Adipocyte (in vitro differentiated cells): ENCODE data around the gene CCDC197.

Experiments
- DNase-seq: peaks from one replicate; pipeline ENCODE4 v3.0.0-alpha.2; 2015; ENCODE audit warnings: low read depth
- H3K27me3 ChIP-seq: replicated peaks from 2 replicates; pipeline ENCODE4 v1.7.0; 2013; ENCODE audit warnings: mild to moderate bottlenecking, low read length, moderate library complexity; ENCODE audit not compliant: control insufficient read depth, insufficient read depth
- H3K36me3 ChIP-seq: 2 replicates; pipeline ENCODE4 v1.7.0; 2013; ENCODE audit warnings: low read length, mild to moderate bottlenecking, moderate library complexity; ENCODE audit not compliant: control insufficient read depth, insufficient read depth, severe bottlenecking
- H3K4me1 ChIP-seq: 2 replicates; pipeline ENCODE4 v1.7.0; 2013; ENCODE audit warnings: mild to moderate bottlenecking, low read length, moderate library complexity; ENCODE audit not compliant: control insufficient read depth, insufficient read depth
- H3K4me3 ChIP-seq: 2 replicates; pipeline ENCODE4 v1.7.0; 2013; ENCODE audit warnings: mild to moderate bottlenecking, low read length, moderate library complexity
- H3K9ac ChIP-seq: 2 replicates; pipeline ENCODE4 v1.7.0; 2013; ENCODE audit warnings: mild to moderate bottlenecking, low read length, moderate library complexity
- H3K9me3 ChIP-seq: 2 replicates; pipeline ENCODE4 v1.7.0; 2013; ENCODE audit warnings: mild to moderate bottlenecking, low read length, moderate library complexity; ENCODE audit not compliant: control insufficient read depth

CCDC197 gene

DNA sequence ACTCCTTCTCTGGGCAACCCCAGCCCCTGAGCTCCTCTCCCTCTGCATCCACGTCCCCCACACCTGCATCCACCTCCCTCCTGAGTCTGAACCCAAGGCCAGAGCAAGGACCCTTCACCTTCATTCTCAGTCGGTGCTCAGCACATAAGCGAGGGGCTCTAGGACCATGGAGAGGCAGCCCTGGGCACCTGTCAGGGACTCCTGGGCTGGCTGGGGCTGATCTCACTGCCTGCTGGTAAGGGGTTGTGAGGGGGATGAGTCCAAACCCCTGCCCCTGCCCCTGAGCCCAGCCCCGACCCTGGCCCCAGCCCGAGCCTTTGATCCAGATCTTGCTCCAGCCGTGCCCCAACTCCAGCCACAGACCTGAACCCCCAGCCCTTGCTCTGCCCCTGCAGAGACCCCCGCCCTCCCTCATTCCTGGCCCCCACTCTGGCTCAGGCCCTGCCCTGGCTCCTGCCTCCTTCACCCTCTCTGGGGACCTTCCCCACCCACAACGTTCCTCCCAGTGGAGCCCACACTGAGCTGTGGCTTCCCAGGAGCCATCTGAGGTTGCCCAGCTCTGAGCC lies 888 bp upstream of the CCDC197 start:
- Histone ChIP-seq H3K9ac (no peak overlapping the region), H3K36me3 (no peaks in the 10 kb centered on the region), H3K27me3 (peaks cover 29% of the 10 kb centered on the region), H3K4me3 (no peak overlapping the region), H3K9me3 (no peaks in the 10 kb centered on the region), H3K4me1 (peaks cover 4% of the 10 kb centered on the region)
- DNase-seq, result no peak

DNA sequence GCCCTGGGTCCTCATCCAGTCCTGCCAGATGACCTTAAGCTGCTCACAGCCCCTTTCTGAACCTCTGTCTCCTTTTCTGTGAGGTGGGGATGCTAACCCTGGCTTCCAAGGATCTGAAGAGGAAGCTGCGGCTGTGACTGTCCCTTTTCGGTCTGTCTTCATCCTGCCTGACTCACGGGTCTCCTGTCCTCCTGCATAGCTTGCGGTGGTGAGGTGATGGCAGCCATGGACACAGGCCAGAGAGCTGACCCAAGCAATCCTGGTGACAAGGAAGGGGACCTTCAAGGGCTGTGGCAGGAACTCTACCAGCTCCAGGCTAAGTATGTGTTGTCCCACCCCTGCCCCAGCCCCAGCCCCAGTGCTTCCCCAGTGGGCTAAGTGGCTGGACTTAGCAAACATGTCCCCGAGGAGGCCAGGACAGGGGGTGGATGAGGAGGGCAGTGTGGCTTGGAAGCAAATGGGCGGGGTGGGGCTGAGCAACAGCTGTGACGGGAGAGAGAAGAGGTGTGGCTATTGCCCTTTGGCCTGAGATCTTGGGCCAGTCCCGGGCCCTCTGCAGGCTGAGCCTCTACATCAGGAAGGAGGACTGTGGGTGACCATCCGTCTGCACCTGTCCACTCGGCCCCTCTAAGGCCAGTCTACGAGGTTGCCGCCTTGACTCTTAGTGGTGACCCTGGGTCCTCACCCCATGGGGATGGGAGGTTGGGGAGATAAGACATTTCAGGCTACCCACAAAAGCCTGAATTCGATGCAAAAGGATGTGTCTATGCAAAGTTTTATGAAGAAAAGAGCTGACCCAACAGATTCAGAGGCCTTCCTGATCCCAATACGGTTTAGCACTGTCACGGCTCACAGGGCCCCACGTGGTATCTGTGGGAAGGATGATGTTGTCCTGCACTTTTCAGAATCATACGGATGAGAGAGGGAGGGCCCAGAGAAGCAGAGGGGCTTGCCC lies 1.1 kb downstream of the CCDC197 start:
- H3K9ac ChIP-seq, result no peak overlapping the region
- no peaks in the 10 kb centered on the region for H3K9me3 ChIP-seq
- no peak overlapping the region for H3K4me3 ChIP-seq
- H3K27me3 ChIP-seq, result peaks cover 37% of the 10 kb centered on the region
- H3K36me3 ChIP-seq, result no peaks in the 10 kb centered on the region
- no peak for DNase-seq
- H3K4me1 ChIP-seq, result peaks cover 4% of the 10 kb centered on the region

DNA sequence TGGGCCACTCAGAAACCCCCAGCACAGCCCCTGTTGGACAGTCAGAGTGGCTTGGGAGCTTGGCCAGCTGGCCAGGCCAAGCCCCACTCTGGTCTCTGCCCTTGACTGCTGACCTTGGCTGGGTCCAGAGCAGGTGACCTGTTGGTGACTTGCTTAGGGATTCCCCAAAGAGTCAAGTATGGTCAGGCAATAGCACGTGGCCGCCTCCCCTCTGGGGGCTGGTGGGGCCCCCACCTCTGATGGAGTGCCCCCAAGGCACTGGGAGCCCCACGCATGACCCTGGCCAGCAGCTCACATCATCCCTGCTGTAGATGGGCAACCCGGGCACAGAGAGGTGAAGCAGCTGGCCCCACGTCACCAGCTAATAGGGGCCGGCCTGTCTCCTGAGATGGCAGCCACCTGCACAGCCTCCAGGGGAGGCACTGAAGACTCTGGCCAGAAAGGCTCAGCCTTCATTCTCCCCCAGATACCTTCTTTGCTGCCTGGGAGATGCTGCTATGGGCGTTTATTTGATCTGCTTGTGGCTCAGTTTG lies 1.8 kb downstream of the CCDC197 start:
- Histone ChIP-seq H3K27me3 (peaks cover 42% of the 10 kb centered on the region), H3K4me1 (peaks cover 4% of the 10 kb centered on the region), H3K36me3 (no peaks in the 10 kb centered on the region), H3K9ac (no peak overlapping the region), H3K4me3 (no peak overlapping the region), H3K9me3 (no peaks in the 10 kb centered on the region)
- DNase-seq, result no peak

DNA sequence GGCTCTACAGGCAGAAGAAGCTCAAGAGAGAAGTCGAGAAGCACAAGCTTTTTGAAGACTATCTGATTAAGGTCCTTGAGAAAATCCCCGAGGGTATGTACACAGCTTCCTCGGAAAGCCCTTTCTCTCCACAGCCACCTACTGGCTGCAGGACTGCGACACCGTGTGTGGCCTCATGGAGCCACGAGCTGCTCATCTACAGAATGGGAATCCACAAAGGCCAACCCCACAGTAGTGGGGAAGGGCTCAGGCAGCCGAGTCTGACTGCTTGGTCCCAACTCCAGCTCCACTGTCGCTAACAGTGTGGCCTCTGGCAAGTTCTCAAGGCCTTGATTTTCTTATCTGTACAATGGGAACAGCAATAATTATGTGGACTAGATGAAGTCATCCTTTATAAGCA lies 2.5 kb downstream of the CCDC197 start:
- H3K4me3 ChIP-seq, result no peak overlapping the region
- H3K36me3 ChIP-seq, result no peaks in the 10 kb centered on the region
- H3K9ac ChIP-seq, result no peak overlapping the region
- no peaks in the 10 kb centered on the region for H3K9me3 ChIP-seq
- DNase-seq, result no peak
- H3K27me3 ChIP-seq, result peaks cover 48% of the 10 kb centered on the region
- H3K4me1 ChIP-seq, result peaks cover 4% of the 10 kb centered on the region

DNA sequence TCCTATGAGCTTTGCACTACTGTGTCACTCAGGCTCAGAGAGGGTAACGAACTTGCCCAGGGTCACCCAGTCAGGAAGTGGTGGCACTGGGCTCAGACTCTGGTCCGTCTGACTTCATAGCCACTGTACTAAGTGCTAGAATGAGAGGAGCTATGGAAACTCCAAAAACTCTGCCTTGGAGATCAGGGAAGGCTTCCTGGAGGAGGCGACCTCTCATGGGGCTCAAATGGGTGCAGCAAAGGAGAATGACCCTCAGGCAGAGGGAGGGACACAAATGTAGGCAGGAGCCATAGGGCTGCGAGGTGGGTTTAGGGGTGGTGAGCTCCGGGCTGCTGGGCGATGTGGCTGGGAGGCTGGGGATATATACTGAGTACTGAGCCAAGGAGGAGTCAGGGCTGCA lies 3.2 kb downstream of the CCDC197 start:
- Histone ChIP-seq H3K4me3 (no peak overlapping the region), H3K27me3 (peaks cover 55% of the 10 kb centered on the region), H3K9ac (no peak overlapping the region), H3K9me3 (no peaks in the 10 kb centered on the region), H3K36me3 (no peaks in the 10 kb centered on the region), H3K4me1 (peaks cover under 1% of the 10 kb centered on the region)
- DNase-seq, result no peak

DNA sequence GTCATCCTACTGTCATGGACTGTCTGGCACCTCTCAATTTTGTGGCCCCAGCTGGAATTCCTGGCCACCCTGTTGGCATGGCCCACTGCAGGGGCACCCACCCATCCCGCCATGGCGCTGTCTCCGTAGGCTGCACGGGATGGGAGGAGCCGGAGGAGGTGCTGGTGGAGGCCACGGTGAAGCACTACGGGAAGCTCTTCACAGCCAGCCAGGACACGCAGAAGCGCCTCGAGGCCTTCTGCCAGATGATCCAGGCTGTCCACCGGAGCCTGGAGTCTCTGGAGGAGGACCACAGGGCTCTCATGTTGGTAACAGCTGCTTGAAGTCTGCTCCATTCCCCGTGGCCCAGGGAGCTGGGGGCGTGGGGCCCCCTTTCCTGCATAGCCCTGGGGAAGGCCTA lies 3.9 kb downstream of the CCDC197 start:
- no peak overlapping the region for H3K9ac ChIP-seq
- no peaks in the 10 kb centered on the region for H3K36me3 ChIP-seq
- no peak for DNase-seq
- H3K4me1 ChIP-seq, result no peaks in the 10 kb centered on the region
- H3K27me3 ChIP-seq, result peaks cover 63% of the 10 kb centered on the region
- no peak overlapping the region for H3K4me3 ChIP-seq
- no peaks in the 10 kb centered on the region for H3K9me3 ChIP-seq

DNA sequence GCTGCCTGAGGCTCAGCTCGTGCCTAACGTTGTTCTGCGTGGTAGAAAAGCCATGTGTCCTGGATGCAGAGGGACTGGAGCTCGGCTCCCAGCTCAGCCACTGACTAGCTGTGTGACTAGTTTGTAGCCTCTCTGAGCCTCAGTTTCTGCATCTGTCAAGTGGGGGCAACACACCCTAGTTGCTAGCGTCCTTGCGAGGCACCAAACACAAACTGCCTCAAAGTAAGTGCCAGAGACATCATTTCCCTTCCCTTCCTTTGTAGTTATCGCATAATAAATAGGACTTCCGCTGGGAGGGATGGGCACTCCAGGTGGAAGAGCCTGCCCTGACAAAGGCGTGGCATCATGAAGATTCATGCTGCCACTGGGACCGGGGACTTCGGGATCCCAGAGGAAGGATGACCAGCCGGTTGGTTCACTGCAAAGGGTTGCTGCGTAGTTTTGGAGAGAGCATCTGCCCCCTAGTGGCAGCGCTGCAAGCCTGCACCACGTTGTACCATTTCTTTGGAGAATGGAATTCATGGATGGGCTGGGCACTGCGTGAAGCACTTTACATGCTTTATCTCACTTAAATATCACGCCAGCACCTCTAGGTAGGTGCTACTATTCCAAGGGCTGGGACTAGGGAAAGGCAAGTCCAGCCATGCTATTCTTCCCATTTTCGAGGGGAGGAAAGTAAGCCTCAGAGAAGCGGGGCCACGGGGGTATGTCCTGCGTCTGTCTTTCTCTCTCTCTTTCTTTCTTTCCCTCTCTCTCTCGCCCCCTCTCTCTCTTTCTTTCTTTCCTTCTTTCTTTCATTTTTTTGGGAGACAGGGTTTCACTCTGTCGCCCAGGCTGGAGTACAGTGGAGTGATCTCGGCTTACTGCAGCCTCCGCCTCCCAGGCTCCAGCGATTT lies 4.6 kb downstream of the CCDC197 start:
- H3K4me3 ChIP-seq, result no peak overlapping the region
- DNase-seq, result peak; percentile 91

DNA sequence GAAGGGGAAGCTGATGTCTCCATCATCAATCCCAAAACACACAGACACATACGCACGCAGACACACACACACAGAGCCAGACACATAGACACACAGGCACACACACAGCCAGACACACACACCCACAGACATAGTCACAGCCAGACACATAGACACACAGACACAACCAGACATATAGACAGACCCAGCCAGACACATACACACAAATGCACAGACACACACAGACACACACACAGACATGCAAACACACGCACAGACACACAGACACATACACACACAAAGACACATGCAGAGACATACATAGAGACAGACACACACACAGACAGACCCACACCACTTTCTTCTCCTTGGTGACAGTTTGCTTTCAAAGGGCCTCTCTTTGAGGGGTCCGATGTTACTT lies 6.3 kb downstream of the CCDC197 start:
- Histone ChIP-seq H3K36me3 (no peaks in the 10 kb centered on the region), H3K4me1 (no peaks in the 10 kb centered on the region), H3K4me3 (no peak overlapping the region), H3K27me3 (peaks cover 61% of the 10 kb centered on the region), H3K9ac (no peak overlapping the region), H3K9me3 (no peaks in the 10 kb centered on the region)
- DNase-seq, result no peak

More for the DNA sequence above, 4.6 kb downstream of the CCDC197 start:
- Histone ChIP-seq H3K36me3 (no peaks in the 10 kb centered on the region), H3K9me3 (no peaks in the 10 kb centered on the region), H3K27me3 (peaks cover 62% of the 10 kb centered on the region), H3K9ac (no peak overlapping the region), H3K4me1 (no peaks in the 10 kb centered on the region)

DNA sequence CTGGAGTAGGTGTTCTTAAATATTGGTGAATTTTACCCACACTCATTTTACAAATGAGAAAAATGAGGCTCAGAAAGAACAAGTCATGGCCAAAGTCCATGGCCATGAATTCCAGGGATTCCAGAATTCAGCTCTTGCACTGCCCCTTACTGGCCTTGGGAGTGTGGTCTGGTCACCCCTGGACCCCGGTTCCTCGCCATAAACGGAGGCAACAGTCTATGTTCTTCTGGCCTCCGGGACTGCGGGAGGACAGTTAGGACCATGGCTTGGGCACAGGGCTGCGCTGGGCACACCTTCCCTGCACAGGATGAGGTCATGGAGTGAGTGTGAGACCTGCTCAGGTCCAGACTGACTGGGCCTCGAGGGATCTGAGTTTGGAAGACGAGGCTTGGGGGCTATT lies 6.9 kb downstream of the CCDC197 start:
- Histone ChIP-seq H3K27me3 (peaks cover 65% of the 10 kb centered on the region), H3K4me3 (no peak overlapping the region)
- no peak for DNase-seq

DNA sequence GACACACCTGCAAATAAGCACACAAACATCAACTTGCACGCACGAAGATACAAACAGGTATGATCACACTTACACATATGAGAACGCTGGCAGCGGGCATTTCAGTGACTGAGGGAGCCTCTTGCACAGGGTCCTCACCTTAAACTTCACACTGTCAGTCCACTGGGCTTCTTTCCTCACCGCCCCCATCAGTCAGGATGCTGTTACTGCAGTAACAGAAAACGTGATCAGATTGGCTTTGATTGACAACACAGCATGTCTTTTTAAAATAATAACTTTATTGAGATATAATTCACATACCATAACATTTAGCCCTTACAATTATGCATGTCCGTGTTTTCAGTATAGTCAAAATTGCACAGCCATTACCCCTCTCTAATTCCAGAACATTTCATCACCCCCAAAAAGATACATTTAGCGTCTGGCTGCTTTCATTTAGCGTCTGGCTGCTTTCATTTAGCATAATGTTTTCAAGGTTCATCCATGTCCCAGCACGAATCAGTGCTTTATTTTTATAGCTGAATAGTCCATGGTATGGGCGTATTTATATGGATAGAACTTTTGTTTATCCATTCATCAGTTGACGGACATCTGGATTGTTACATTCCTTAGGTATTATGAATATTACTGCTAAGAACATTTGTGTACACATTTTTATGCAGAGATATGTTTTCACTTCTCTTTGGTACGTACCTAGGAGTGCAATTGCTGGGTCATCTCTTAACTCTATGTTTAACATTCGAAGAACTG lies 8.4 kb downstream of the CCDC197 start:
- no peaks in the 10 kb centered on the region for H3K36me3 ChIP-seq
- no peaks in the 10 kb centered on the region for H3K4me1 ChIP-seq
- H3K4me3 ChIP-seq, result no peak overlapping the region
- no peak overlapping the region for H3K9ac ChIP-seq
- DNase-seq, result peak; percentile 39
- peaks cover 54% of the 10 kb centered on the region for H3K27me3 ChIP-seq
- H3K9me3 ChIP-seq, result no peaks in the 10 kb centered on the region

More for the DNA sequence above, 6.9 kb downstream of the CCDC197 start:
- Histone ChIP-seq H3K9me3 (no peaks in the 10 kb centered on the region), H3K36me3 (no peaks in the 10 kb centered on the region), H3K9ac (no peak overlapping the region), H3K4me1 (no peaks in the 10 kb centered on the region)
